HepG2 (cell line): ENCODE results near the gene NPDC1. TPM values are rescaled to one million over a fixed set of nuclear protein-coding genes. Genes with fewer than 3 reads are reported as not detected.

Source experiments
- ATAC-seq: fragments of 200-7000 bp; cut with Tn5 transposase; 3 replicates; pipeline ENCODE4 v1.9.1; 2020; ENCODE audit warnings: mild to moderate bottlenecking, moderate library complexity
- BruUV-seq: library from RNA; stranded (reverse); fragments of 400-500 nt; replicated peaks from 2 replicates; lab custom pipeline; 2021; lab: Mats Ljungman, UMichigan
- CTCF ChIA-PET: fragments of 300-600 bp; formaldehyde crosslinking; extraction: SDS; loops from one replicate; lab custom pipeline; 2021; ENCODE audit warnings: low total read pairs, inconsistent platforms, low intra/inter-chr PET ratio; lab: Yijun Ruan, JAX
- POLR2A ChIA-PET: fragments of 350-600 bp; sonication (Branson Sonifier 250); formaldehyde crosslinking; loops from one replicate; lab custom pipeline; 2020; ENCODE audit warnings: antibody characterized with exemption, inconsistent platforms; lab: Yijun Ruan, JAX
- DNase-seq: peaks from one replicate; pipeline ENCODE4 v3.0.0-alpha.2; 2015; ENCODE audit warnings: low spot score
- FAIRE-seq: peaks from 3 replicates; lab custom pipeline; 2011; peaks lifted over from hg19 to GRCh38; lab: Jason Lieb, UNC
- H2AFZ ChIP-seq: one replicate; pipeline ENCODE4 v1.6.1; 2011; ENCODE audit warnings: low read length, inconsistent platforms
- H3K27ac ChIP-seq: fragments of 300-600 bp; 3 replicates; pipeline ENCODE4 v1.8.0; 2011; ENCODE audit warnings: mixed run types, mild to moderate bottlenecking, mixed read lengths, low read length, inconsistent platforms; ENCODE audit not compliant: insufficient read depth; ENCODE audit errors: extremely low read length
- H3K27me3 ChIP-seq, 2 experiments: fragments of 200-600 bp in 1 of 2; 2 replicates in 1 of 2; 3 replicates in 1 of 2; pipeline versions ENCODE4 v1.6.0 to v1.8.0; 2011; ENCODE audit warnings: low read length in 2 of 2, mild to moderate bottlenecking in 2 of 2, moderate library complexity in 2 of 2, inconsistent platforms in 1 of 2; ENCODE audit not compliant: insufficient read depth in 2 of 2, control insufficient read depth in 1 of 2
- H3K36me3 ChIP-seq, 2 experiments: fragments of 200-600 bp in 1 of 2; replicated peaks in 1 of 2; 2 replicates in 1 of 2; 3 replicates in 1 of 2; pipeline versions ENCODE4 v1.5.1 to v1.8.0; 2011; ENCODE audit warnings: low read length in 2 of 2, inconsistent platforms in 1 of 2; ENCODE audit not compliant: insufficient read depth in 2 of 2, control insufficient read depth in 1 of 2
- H3K4me1 ChIP-seq: 2 replicates; pipeline ENCODE4 v1.5.1; 2012; ENCODE audit warnings: low read length, inconsistent platforms; ENCODE audit not compliant: insufficient read depth
- H3K4me2 ChIP-seq: 2 replicates; pipeline ENCODE4 v1.6.0; 2011; ENCODE audit warnings: low read depth, low read length, inconsistent platforms
- H3K4me3 ChIP-seq, 3 experiments: fragments of 200-600 bp in 1 of 3; sonication (generic), shearing (Covaris generic) in 1 of 3; replicated peaks in 1 of 3; 2 replicates each; pipeline ENCODE4 v1.5.1; 2011 to 2016; ENCODE audit warnings: low read length in 3 of 3, inconsistent platforms in 2 of 3, low read depth in 2 of 3, mild to moderate bottlenecking in 2 of 3, control low read depth in 1 of 3, mixed read lengths in 1 of 3; ENCODE audit not compliant: insufficient read depth in 1 of 3
- H3K79me2 ChIP-seq: one replicate; pipeline ENCODE4 v1.6.1; 2011; ENCODE audit warnings: low read length, inconsistent platforms; ENCODE audit not compliant: insufficient read depth
- H3K9ac ChIP-seq: 2 replicates; pipeline ENCODE4 v1.6.0; 2011; ENCODE audit warnings: mild to moderate bottlenecking, low read depth, low read length, inconsistent platforms; ENCODE audit not compliant: insufficient read depth
- H3K9me3 ChIP-seq: 2 replicates; pipeline ENCODE4 v1.5.1; 2012; ENCODE audit warnings: mild to moderate bottlenecking, low read length
- H4K20me1 ChIP-seq: 2 replicates; pipeline ENCODE4 v1.6.0; 2011; ENCODE audit warnings: inconsistent platforms, mild to moderate bottlenecking, low read length, moderate library complexity; ENCODE audit not compliant: insufficient read depth
- ATM ChIP-seq: fragments of 450-650 bp; IDR thresholded peaks from 2 replicates; pipeline ENCODE4 v1.7.1; 2017; ENCODE audit warnings: mild to moderate bottlenecking, borderline replicate concordance
- CHD2 ChIP-seq: IDR thresholded peaks from 2 replicates; pipeline ENCODE4 v1.6.1; 2011; ENCODE audit warnings: low read depth, low read length, improper control_type of control experiment
- FOXC1 ChIP-seq: sonication (generic); formaldehyde crosslinking; IDR thresholded peaks from 2 replicates; pipeline ENCODE4 v1.8.0; 2022; ENCODE audit warnings: mild to moderate bottlenecking, missing genetic modification reagents, borderline replicate concordance
- IRX3 ChIP-seq: sonication (generic); formaldehyde crosslinking; IDR thresholded peaks from 2 replicates; pipeline ENCODE4 v1.8.1; 2023; ENCODE audit warnings: mild to moderate bottlenecking, low read depth, missing genetic modification reagents, borderline replicate concordance
- MIXL1 ChIP-seq: IDR thresholded peaks from 2 replicates; pipeline ENCODE4 v1.6.1; 2016
- MNT ChIP-seq: fragments of 450-650 bp; IDR thresholded peaks from 2 replicates; pipeline ENCODE4 v1.6.1; 2016
- SP5 ChIP-seq: IDR thresholded peaks from 2 replicates; pipeline ENCODE4 v1.6.1; 2016; ENCODE audit warnings: low read depth, borderline replicate concordance
- SRSF4 ChIP-seq: fragments of 200-400 bp; formaldehyde crosslinking; IDR thresholded peaks from one replicate; pipeline ENCODE4 v1.6.1; 2018; ENCODE audit warnings: mild to moderate bottlenecking, low read depth, low read length, moderate library complexity; ENCODE audit not compliant: poor library complexity, severe bottlenecking
- TBX2 ChIP-seq: sonication (generic); formaldehyde crosslinking; IDR thresholded peaks from 2 replicates; pipeline ENCODE4 v1.5.0; 2020; ENCODE audit warnings: missing genetic modification reagents, mild to moderate bottlenecking, borderline replicate concordance
- ZBTB49 ChIP-seq: sonication (generic); formaldehyde crosslinking; IDR thresholded peaks from 2 replicates; pipeline ENCODE4 v1.4.0; 2020; ENCODE audit warnings: missing genetic modification reagents, borderline replicate concordance
- ZFAT ChIP-seq: sonication (generic); formaldehyde crosslinking; conservative IDR thresholded peaks from 2 replicates; pipeline ENCODE4 v1.8.1; 2023; ENCODE audit warnings: missing genetic modification reagents, inconsistent platforms
- ZKSCAN5 ChIP-seq: sonication (generic); formaldehyde crosslinking; IDR thresholded peaks from 2 replicates; pipeline ENCODE4 v1.5.1; 2020; ENCODE audit warnings: mild to moderate bottlenecking, missing genetic modification reagents
- ZNF264 ChIP-seq: sonication (generic); formaldehyde crosslinking; IDR thresholded peaks from 2 replicates; pipeline ENCODE4 v1.4.0; 2020; ENCODE audit warnings: missing genetic modification reagents
- ZNF550 ChIP-seq: sonication (generic); formaldehyde crosslinking; IDR thresholded peaks from 2 replicates; pipeline ENCODE4 v1.4.0; 2020; ENCODE audit warnings: mild to moderate bottlenecking, missing genetic modification reagents, borderline replicate concordance
- WGBS: methylation state at CpG from one replicate; pipeline ENCODE4 v1.1.6; 2017; ENCODE audit warnings: low lambda C conversion rate; 5-methylcytosine and 5-hydroxymethylcytosine counted together
- in situ Hi-C: cut with HindIII; loops from 2 replicates; pipeline ENCODE4 v1.10.0; 2017; ENCODE audit warnings: low pct_unique_long_range_greater_than_20kb; ENCODE audit not compliant: extremely low pct_ligation_motif_present
- intact Hi-C: fragments of 100-400 bp; cut with micrococcal nuclease; formaldehyde crosslinking; loops from one replicate; pipeline ENCODE4 v1.10.0; 2022; ENCODE audit not compliant: unreplicated experiment
- polyA plus RNA-seq, 8 experiments: library from polyadenylated mRNA; depleted of rRNA in 3 of 8; stranded (reverse) in 7 of 8; unstranded in 1 of 8; fragments of >200 nt; fragmentation: Illumina TruSeq in 4 of 8; extraction: Trizol in 4 of 8; gene quantifications; 2 replicates each; pipeline versions ENCODE4 v1.2.1 to v1.2.3, GENCODE V29; 2011 to 2016; ENCODE audit warnings: low read depth in 4 of 8, missing spikeins in 1 of 8, mixed read lengths in 1 of 8; ENCODE audit not compliant: insufficient read depth in 1 of 8
- total RNA-seq, 5 experiments: library from RNA; depleted of rRNA; stranded (reverse); fragments of >200 nt; fragmentation: Illumina TruSeq; extraction: Trizol; gene quantifications; 2 replicates each; pipeline ENCODE4 v1.2.3, GENCODE V29; 2016; ENCODE audit warnings: low read depth in 1 of 5

The NPDC1 gene
- total and polyA plus RNA-seq, 2 of the 13 experiments (the other 11 are each of a cell fraction or from before 2014, with no cell fraction given) = 0.84 to 5.4 TPM

DNA sequence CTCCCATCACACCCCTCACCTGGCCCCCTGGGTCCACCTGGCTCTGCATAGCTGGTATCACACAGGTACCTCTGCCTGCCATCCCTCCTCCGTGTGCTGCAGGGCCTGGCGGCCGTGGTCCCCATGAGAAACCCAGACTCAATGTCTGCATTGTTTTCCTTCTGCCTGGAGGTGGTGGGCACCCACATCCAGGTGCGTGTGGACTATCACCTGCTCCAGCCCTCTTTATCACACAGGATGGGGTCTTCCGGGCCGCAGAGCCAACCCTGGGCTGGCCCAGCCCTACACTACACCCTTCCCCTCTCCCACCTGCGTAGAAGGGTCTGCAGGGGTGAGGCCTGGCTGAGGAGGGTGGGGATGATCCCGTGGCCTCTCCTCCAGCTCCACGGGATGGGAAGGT is 7.1 kb downstream of the NPDC1 start:
- H3K4me1 ChIP-seq = peaks cover 18% of the 10 kb centered on the region; the same call in 1 of the 2 replicates
- H3K9ac ChIP-seq = no peak overlapping the region
- no peaks in the 10 kb centered on the region for H3K36me3 ChIP-seq
- BruUV-seq = no TSS peak
- no peaks in the 10 kb centered on the region for H3K79me2 ChIP-seq
- no peak for ATAC-seq
- peaks cover under 1% of the 10 kb centered on the region; the same call in 1 of the 2 replicates for H4K20me1 ChIP-seq
- no peak overlapping the region for H3K4me3 ChIP-seq
- H3K27me3 ChIP-seq = peaks cover 0 to 7% of the 10 kb centered on the region in 2 experiments; a peak in 2 of 5 replicates
- WGBS = 81% methylated on average over 8 of the region's 9 CpGs
- CTCF ChIA-PET = no interaction called here
- H3K27ac ChIP-seq = no peak overlapping the region
- no peak overlapping the region for H3K4me2 ChIP-seq
- POLR2A ChIA-PET = no interaction called here
- intact Hi-C loops = no loop called here
- no peak for FAIRE-seq
- no peak for DNase-seq
- H3K9me3 ChIP-seq = no peaks in the 10 kb centered on the region
- no peak for TF ChIP-seq ZNF264
- no peak for TF ChIP-seq CHD2
- no peak for TF ChIP-seq MIXL1 (CRISPR knock-in tag)
- TF ChIP-seq TBX2 (CRISPR knock-in tag) = no peak
- no peak for TF ChIP-seq MNT
- TF ChIP-seq ZFAT = no peak
- TF ChIP-seq ZKSCAN5 (CRISPR knock-in tag) = no peak
- no peak for TF ChIP-seq ZBTB49 (CRISPR knock-in tag)
- no peak for TF ChIP-seq ZNF550 (CRISPR knock-in tag)
- TF ChIP-seq SP5 = no peak
- TF ChIP-seq ATM = no peak
- TF ChIP-seq FOXC1 (CRISPR knock-in tag) = no peak
- TF ChIP-seq SRSF4 = no peak
- TF ChIP-seq IRX3 (CRISPR knock-in tag) = no peak
- TF ChIP-seq, all 625 proteins: peak for 0
- in situ Hi-C loops = loop anchor here (10.0 kb wide), 1 partner anchor 194 kb away; the partner anchor contains the start of genes AJM1 and PHPT1
- no peak overlapping the region for H2AFZ ChIP-seq
